Effector memory CD4-positive, alpha-beta T cell (primary cell): ENCODE measurements around the gene GALNS.
"Not testable (repeated sequence)": the region's sequence is repeated elsewhere in the genome, so short reads cannot be mapped to it uniquely, and the experiment has no call there.

ENCODE experiments used
- DNase-seq, 3 donors: peaks; one replicate each; pipeline ENCODE4 v3.0.0-alpha.2; 2020
- H3K27ac ChIP-seq: 2 replicates; pipeline ENCODE4 v1.7.0; 2013; ENCODE audit warnings: mild to moderate bottlenecking, low read length, moderate library complexity; ENCODE audit not compliant: insufficient read depth, poor library complexity, severe bottlenecking
- H3K27me3 ChIP-seq: replicated peaks from 2 replicates; pipeline ENCODE4 v1.7.0; 2013; ENCODE audit warnings: mild to moderate bottlenecking, low read length; ENCODE audit not compliant: insufficient read depth, control insufficient read depth, poor library complexity, severe bottlenecking
- H3K36me3 ChIP-seq: 2 replicates; pipeline ENCODE4 v1.7.0; 2013; ENCODE audit warnings: mild to moderate bottlenecking, low read length, moderate library complexity; ENCODE audit not compliant: control insufficient read depth, insufficient read depth
- H3K4me1 ChIP-seq: 2 replicates; pipeline ENCODE4 v1.7.0; 2013; ENCODE audit warnings: low read length, mild to moderate bottlenecking; ENCODE audit not compliant: control insufficient read depth, insufficient read depth, poor library complexity, severe bottlenecking
- H3K4me3 ChIP-seq: 2 replicates; pipeline ENCODE4 v1.7.0; 2013; ENCODE audit warnings: low read length, low read depth, mild to moderate bottlenecking; ENCODE audit not compliant: insufficient read depth, poor library complexity, severe bottlenecking
- H3K9me3 ChIP-seq: 2 replicates; pipeline ENCODE4 v1.7.0; 2013; ENCODE audit warnings: mild to moderate bottlenecking, low read length, moderate library complexity; ENCODE audit not compliant: control insufficient read depth

Gene GALNS

DNA sequence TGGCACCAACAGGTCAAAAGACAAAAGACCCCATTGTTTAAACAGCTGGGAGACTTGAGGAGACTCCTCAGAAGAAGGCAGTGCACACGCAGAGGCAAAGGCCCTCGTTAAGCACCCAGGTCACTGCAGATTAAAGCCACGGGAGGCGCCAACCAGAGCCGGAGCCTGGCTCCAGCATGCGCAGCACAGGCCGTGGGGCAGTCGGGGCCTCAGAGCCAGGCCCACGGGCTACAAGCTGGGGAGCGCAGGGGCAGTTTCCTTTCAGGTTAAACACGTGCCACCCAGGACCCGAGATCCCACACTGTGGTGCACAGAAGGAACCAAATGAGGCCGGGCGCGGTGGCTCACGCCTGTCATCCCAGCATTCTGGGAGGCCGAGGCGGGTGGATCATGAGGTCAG, 80.9 kb downstream of the GALNS start:
- peaks cover 8% of the 10 kb centered on the region for H3K36me3 ChIP-seq
- no peak overlapping the region for H3K27ac ChIP-seq
- H3K9me3 ChIP-seq, result no peaks in the 10 kb centered on the region
- no peak for DNase-seq
- H3K27me3 ChIP-seq, result no peaks in the 10 kb centered on the region
- H3K4me3 ChIP-seq, result no peak overlapping the region
- H3K4me1 ChIP-seq, result peaks cover 49% of the 10 kb centered on the region

DNA sequence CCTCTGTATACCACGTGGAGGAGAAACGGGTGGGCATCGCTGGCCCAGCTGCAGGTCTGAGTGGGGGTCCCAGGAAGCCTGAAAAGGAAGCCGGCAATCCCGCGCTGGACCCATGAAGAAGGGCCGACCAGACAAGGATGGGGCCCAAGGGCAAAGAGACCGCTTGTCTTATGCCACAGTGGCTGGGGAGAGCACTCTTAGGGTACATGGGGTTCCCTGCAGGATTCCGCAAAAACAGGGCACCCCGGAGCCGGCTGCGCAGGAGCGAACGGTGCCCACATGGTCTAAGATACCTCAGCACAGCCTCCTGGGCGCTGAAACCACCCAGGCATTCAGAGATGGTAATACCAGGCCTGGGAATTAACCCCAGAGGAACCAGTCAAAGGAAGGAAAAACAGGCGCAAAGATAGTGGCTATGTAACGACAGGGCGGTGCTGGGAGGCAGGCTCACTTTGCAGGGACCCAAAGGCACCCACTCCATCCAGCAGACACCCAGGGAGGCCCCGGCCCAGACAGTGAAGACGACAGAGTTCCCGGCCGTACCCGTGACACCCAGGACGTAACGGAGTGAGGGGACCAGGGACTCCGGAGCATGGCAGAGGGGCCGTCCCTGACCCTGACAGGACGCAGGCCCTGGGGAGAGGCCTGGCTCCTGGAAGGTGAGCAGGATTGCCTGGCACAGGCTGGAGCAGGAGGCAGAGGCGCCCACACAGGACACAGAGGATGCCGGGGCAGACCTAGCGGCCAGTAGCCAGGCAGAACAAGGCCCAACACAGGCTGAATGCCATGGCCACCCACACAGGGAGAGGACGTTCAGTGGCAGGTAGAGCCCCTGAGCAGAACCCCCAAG, 82.0 kb downstream of the GALNS start:
- H3K4me1 ChIP-seq, result peaks cover 49% of the 10 kb centered on the region
- H3K4me3 ChIP-seq, result no peak overlapping the region

DNA sequence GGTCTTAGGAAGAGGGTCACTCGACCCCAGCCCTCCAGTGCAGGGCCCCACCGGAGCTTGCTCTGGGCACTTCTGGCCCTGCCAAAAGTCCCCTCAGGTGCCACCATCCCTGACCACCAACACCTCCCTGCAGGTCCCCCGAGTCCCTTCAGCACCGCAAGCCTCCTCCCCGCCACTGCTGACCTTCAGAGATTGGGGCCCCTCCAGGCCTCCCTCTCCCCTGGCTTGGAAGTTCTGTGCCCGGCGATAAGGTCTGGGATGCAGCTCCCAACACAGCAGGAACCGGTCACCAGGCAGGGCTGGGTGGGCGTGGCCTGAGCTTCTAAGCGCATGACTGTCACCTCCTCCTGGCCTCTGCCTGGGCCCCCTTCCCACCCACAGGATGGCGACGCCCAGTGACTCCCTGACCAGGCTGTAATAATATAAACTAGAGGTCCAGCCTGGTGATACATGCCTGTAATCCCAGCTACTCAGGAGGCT, 82.9 kb downstream of the GALNS start:
- Histone ChIP-seq H3K27ac (no peak overlapping the region), H3K36me3 (peaks cover 10% of the 10 kb centered on the region), H3K27me3 (no peaks in the 10 kb centered on the region), H3K9me3 (no peaks in the 10 kb centered on the region), H3K4me1 (peaks cover 48% of the 10 kb centered on the region), H3K4me3 (no peak overlapping the region)
- DNase-seq, result no peak

More for the DNA sequence above, 82.0 kb downstream of the GALNS start:
- peaks cover 10% of the 10 kb centered on the region for H3K36me3 ChIP-seq
- no peaks in the 10 kb centered on the region for H3K9me3 ChIP-seq
- H3K27ac ChIP-seq, result no peak overlapping the region
- DNase-seq, result no peak
- no peaks in the 10 kb centered on the region for H3K27me3 ChIP-seq

DNA sequence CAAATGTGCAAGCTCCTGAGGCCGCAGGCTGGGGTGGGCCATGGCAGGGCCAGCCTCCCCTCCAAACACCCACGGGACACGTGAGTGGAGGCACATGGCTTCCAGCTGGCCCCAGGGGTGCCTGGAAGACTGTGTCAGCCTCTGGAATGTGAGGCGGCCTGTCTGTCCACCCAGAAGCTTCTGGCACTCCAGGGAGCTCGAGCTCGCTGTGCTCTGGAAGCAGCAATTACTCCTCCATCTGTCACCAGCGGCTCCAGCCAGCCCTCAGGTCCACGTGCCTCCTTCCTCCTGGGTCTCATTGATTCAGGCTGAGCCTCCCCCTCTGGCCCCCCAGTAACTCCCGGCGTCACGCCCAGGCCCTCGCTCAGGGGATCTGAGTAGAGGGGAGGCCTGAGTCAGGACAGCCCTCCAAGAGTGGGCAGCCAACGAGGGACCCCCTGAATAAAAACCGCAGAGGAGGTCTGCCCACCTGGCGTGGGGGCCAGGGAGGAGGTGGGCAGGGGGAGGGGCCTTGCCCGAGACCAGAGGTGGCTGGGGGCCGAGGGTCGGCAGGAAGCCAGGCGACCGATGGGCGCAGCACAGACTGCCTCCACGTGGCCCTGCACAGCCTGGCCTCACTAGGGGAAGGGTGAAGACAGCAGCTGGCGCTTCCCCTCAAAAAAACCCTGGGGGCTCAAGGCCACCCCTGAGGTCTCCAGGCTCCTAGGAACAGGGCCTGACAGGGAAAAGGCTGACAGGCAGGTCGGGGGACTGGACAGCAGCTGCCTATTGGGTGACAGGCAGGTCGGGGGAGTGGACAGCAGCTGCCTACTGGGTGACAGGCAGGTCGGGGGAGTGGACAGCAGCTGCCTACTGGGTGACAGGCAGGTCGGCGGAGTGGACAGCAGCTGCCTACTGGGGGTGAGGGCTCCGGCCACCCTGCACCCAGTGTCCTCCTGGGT, 83.6 kb downstream of the GALNS start:
- peak overlapping the region; percentile 37 for H3K27ac ChIP-seq
- H3K4me3 ChIP-seq, result no peak overlapping the region
- peaks cover 53% of the 10 kb centered on the region for H3K4me1 ChIP-seq
- H3K27me3 ChIP-seq, result no peaks in the 10 kb centered on the region
- H3K9me3 ChIP-seq, result no peaks in the 10 kb centered on the region
- H3K36me3 ChIP-seq, result peaks cover 10% of the 10 kb centered on the region
- no peak for DNase-seq

DNA sequence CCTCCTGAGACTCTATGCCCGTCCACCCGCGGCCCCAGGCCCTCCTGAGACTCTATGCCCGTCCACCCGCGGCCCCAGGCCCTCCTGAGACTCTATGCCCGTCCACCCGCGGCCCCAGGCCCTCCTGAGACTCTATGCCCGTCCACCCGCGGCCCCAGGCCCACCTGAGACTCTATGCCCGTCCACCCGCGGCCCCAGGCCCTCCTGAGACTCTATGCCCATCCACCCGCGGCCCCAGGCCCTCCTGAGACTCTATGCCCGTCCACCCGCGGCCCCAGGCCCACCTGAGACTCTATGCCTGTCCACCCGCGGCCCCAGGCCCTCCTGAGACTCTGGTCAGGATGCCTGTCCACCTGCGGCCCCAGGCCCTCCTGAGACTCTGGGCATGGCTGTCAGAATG, 85.0 kb downstream of the GALNS start:
- H3K36me3 ChIP-seq, H3K27ac ChIP-seq, H3K4me3 ChIP-seq, DNase-seq, H3K27me3 ChIP-seq, H3K9me3 ChIP-seq: not testable (repeated sequence)
- H3K4me1 ChIP-seq, result peaks cover 61% of the 10 kb centered on the region

DNA sequence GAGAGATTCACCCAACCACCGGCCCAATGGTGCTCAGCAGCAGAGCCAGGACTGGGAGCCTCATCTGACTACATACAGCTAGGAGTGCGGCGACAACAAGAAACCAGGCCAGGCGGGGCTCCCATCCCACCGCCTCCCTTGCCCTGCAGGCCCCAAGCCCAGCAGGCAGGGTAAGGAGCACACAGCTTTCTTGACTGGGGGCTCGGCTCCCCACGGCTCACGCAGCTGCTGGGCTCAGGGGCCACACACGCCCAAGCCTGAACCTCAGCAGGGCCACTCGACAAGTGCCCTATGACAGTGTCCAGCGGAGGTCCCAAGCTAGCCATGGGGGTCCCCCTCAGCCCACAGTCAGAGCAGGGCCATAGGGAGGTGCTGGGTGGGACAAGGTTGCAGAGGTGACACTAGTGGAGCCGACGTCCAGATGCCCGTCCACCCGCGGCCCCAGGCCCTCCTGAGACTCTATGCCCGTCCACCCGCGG, 85.4 kb downstream of the GALNS start:
- Histone ChIP-seq H3K9me3 (no peaks in the 10 kb centered on the region), H3K27me3 (no peaks in the 10 kb centered on the region), H3K4me3 (no peak overlapping the region), H3K36me3 (peaks cover 2% of the 10 kb centered on the region), H3K4me1 (peaks cover 61% of the 10 kb centered on the region), H3K27ac (no peak overlapping the region)
- DNase-seq, result no peak

DNA sequence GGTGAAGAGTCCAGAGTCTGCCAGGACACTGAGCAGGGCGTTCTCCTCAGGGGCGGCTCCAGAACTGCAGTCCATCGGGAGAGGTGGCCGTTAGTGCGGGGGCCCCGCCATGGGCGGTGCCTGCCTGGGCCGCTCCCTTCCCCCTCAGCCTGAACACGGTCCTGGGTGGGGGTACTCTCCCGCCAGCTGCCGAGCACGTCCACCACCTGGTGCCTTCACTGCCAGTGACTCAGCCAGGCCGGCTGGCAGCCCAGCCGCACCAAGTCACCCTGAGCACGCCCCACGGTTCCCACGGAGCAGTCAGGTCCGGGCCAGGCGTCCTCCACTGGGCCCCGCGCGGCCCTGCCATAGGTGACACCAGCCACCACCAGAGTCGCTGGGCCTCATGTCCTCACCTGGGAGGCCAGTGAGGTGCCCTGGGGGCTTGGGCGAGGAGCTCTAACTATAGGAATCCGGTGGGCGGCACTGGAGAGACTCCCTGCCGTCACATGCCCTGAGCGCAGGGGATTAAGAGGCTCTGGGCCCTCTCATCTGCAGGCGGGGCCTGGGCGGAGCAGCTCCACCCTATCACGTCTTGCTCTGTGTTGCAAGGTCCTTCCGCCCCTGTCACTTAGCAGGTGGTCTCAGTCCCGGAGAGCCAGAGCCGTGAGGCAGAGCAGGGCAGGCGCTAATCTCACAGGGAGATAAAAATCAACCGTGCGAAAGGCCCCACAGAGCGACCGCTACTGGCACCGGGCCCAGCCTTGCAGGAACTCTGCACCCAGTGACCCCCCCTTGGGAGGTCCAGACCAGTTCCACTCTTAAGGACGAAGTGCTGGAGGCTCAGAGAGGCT, 86.1 kb downstream of the GALNS start:
- peaks cover 61% of the 10 kb centered on the region for H3K4me1 ChIP-seq
- H3K36me3 ChIP-seq, result peaks cover 2% of the 10 kb centered on the region
- no peak overlapping the region for H3K4me3 ChIP-seq
- H3K27me3 ChIP-seq, result no peaks in the 10 kb centered on the region
- no peak for DNase-seq
- no peaks in the 10 kb centered on the region for H3K9me3 ChIP-seq
- peak overlapping the region; percentile 4 for H3K27ac ChIP-seq

DNA sequence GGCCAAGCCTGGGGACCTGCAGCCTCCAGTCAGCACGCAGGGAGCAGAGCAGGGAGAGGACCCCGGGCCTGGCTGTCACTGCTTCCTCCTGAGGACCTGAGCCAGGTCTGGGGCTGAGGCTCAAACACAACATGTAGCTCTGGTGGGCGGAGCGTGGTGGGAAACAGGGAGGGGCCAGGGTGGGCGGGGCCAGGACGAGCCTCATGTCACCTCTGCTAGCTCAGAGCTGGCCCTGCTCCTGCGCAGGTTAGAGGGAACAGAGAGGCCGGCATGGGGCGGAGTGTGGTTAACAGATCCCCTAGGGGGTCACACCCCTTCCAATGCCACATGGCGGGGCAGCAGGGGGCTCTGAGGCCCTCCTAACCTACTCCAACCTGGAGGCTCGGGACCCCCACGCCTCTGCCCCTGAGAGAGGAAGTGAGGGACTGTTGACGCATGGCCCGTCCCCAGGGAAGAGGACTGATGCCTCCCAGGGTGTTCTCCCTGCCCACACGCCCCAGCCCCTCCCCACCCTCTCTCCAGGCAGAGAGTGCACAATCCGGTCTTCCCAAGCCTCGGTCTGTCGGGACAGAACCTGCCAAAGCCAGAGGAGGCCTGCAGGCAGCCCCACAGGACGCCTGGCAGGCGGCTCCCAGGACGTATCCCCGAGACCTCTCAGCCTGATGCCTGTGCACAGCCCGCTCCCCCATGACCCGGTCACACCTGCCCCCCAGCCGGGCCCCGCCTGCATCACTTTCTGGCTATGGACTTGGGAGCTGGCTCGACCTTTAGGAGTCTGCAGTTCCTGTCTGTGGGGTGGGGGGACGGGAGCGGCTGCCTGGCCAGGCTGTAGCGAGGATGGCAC, 86.9 kb downstream of the GALNS start:
- DNase-seq, result no peak
- Histone ChIP-seq H3K27ac (peak overlapping the region; percentile 4), H3K36me3 (peaks cover 2% of the 10 kb centered on the region), H3K27me3 (no peaks in the 10 kb centered on the region), H3K4me3 (no peak overlapping the region), H3K9me3 (no peaks in the 10 kb centered on the region), H3K4me1 (peaks cover 61% of the 10 kb centered on the region)
